Body of pancreas (tissue), 4 donors: ENCODE measurements around the gene NTN4.

Source experiments
- POLR2A ChIP-seq, 3 donors: fragments of 450-650 bp; IDR thresholded peaks; one replicate each; pipeline ENCODE4 v1.6.1; 2016; ENCODE audit warnings: antibody characterized with exemption in 3 of 3, mild to moderate bottlenecking in 2 of 3
- TF ChIP-seq, protein P1 (sequence below), 7 experiments: fragments of 450-650 bp in 4 of 7; fragments of 200-600 bp in 3 of 7; sonication (generic) in 3 of 7; IDR thresholded peaks; one replicate each; pipeline ENCODE4 v1.5.1; 2016 to 2019; ENCODE audit warnings: antibody characterized with exemption in 7 of 7

DNA sequence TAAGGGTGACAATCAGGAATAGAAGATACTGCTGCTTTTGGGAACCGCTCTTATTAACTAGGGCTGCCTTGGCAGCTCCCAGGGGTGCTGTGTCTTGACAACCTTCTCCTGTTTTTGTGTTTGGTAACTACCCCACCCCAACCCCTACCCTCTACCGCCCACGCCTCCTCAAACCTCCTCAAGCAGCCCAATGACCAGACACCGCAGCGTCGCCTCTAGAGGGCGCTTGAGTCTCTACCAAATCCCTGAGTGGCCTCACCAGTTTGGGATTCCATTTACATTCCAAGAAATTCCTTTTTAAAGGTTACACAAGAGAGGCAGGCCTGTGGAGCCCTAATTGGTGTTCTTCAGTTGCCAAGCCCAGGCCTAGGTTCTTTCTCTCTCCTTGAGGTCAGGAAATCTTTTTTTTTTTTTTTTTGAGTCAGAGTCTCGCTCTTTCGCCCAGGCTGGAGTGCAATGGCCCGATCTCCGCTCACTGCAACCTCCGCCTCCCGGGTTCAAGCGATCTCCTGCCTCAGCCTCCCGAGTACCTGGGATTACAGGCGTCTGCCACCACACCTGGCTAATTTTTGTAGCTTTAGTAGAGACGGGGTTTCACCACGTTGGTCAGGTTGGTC, 166.9 kb downstream of the NTN4 start:
- TF ChIP-seq, protein P1, sequence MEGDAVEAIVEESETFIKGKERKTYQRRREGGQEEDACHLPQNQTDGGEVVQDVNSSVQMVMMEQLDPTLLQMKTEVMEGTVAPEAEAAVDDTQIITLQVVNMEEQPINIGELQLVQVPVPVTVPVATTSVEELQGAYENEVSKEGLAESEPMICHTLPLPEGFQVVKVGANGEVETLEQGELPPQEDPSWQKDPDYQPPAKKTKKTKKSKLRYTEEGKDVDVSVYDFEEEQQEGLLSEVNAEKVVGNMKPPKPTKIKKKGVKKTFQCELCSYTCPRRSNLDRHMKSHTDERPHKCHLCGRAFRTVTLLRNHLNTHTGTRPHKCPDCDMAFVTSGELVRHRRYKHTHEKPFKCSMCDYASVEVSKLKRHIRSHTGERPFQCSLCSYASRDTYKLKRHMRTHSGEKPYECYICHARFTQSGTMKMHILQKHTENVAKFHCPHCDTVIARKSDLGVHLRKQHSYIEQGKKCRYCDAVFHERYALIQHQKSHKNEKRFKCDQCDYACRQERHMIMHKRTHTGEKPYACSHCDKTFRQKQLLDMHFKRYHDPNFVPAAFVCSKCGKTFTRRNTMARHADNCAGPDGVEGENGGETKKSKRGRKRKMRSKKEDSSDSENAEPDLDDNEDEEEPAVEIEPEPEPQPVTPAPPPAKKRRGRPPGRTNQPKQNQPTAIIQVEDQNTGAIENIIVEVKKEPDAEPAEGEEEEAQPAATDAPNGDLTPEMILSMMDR (IDR thresholded peaks at IDR 0.05) = peak; percentile 43 to 73 (median 63)
- no peak for TF ChIP-seq POLR2A (IDR thresholded peaks at IDR 0.05)
